AG04450 (cell line): ENCODE measurements around the gene ORC4. TPM values are rescaled to one million over a fixed set of nuclear protein-coding genes. Genes with fewer than 3 reads are reported as not detected.

ENCODE experiments used
- CTCF ChIA-PET: fragments of 300-600, 350-600 bp; formaldehyde crosslinking; extraction: SDS; loops from one replicate; lab custom pipeline; 2022; ENCODE audit warnings: antibody characterized with exemption, inconsistent platforms; lab: Charles Lee
- POLR2A ChIA-PET: fragments of 350-600 bp; formaldehyde crosslinking; extraction: SDS; loops from one replicate; lab custom pipeline; 2021; ENCODE audit warnings: antibody characterized with exemption, inconsistent platforms; lab: Yijun Ruan, JAX
- DNase-seq: peaks from one replicate; pipeline ENCODE4 v3.0.0-alpha.2; 2011; ENCODE audit warnings: low read depth, low spot score
- H3K27ac ChIP-seq: one replicate; pipeline ENCODE4 v1.5.1; 2012; ENCODE audit warnings: low read depth, low read length, control low read depth
- H3K27me3 ChIP-seq: one replicate; pipeline ENCODE4 v1.6.0; 2012; ENCODE audit warnings: low read length; ENCODE audit not compliant: control insufficient read depth, insufficient read depth
- H3K4me3 ChIP-seq: 2 replicates; pipeline ENCODE4 v1.5.1; 2011; ENCODE audit warnings: mild to moderate bottlenecking, low read depth, low read length, control low read depth
- H3K9me3 ChIP-seq: 2 replicates; pipeline ENCODE4 v1.5.1; 2012; ENCODE audit warnings: low read length; ENCODE audit not compliant: control insufficient read depth, insufficient read depth
- CTCF ChIP-seq: IDR thresholded peaks from 2 replicates; pipeline ENCODE4 v1.5.1; 2011; ENCODE audit warnings: low read depth, low read length, control low read depth, inconsistent platforms
- polyA plus RNA-seq: library from polyadenylated mRNA; depleted of rRNA; stranded (reverse); fragments of >200 nt; gene quantifications from 2 replicates; pipeline ENCODE4 v1.2.3, GENCODE V29; 2011

Gene ORC4
- polyA plus RNA-seq, 1 experiment = 49.7 TPM

- Histone ChIP-seq H3K9me3 (no peaks in the 10 kb centered on the region), H3K27ac (no peak overlapping the region), H3K4me3 (no peak overlapping the region), H3K27me3 (no peaks in the 10 kb centered on the region)
- CTCF ChIA-PET = interaction anchor here (0.5 kb wide), 1 partner anchor 33 kb away, joined by 3 read pairs; no protein-coding TSS in a partner anchor
- peak; percentile 3 for DNase-seq
- POLR2A ChIA-PET = no interaction called here
- TF ChIP-seq CTCF = no peak
These were observed 38.1 kb upstream of the ORC4 start for GRCh38 chr2:148058641-148059040.

DNA sequence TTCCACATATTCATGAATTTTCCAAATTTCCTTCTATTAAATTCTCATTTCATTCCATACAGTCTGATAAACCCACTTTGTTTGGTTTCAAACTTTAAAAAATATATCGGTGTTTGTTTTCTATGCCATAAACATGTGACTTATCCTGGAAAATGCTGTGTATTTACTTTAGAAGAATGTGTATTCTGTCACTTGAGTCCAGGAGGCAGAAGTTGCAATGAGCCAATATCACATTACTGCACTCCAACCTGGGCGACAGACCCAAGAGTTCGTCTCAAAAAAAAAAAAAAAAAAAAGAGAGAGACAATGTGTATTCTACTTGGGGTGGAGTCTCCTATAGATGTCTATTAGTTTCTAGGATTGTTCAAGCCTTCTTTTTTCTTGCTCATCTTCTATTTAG, 32.1 kb upstream of the ORC4 start:
- ChIA-PET POLR2A (no interaction called here), CTCF (no interaction called here)
- DNase-seq = no peak

DNA sequence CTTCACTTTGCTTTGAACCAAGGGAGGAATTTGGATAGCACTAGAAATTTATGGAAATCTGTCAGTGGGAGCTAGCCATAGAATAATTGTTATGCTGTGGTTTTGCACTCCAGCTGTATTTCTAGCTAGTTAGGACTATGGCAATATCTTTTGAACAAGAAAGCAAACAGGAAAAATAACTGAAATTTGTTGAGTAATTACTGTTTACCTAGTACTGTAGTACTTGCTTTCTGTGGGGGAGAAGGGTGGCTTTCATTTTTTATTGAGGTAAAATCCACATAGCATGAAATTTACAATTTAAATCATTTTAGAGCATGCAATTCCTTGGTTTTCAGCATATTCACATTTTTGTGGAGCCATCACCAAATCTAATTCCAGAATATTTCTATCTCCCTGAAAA, 28.7 kb upstream of the ORC4 start:
- Histone ChIP-seq H3K27ac (no peak overlapping the region), H3K4me3 (no peak overlapping the region), H3K27me3 (no peaks in the 10 kb centered on the region), H3K9me3 (no peaks in the 10 kb centered on the region)
- DNase-seq = no peak
- no peak for TF ChIP-seq CTCF
- CTCF ChIA-PET = no interaction called here
- POLR2A ChIA-PET = no interaction called here

More for the DNA sequence above, 32.1 kb upstream of the ORC4 start:
- Histone ChIP-seq H3K27ac (no peak overlapping the region), H3K4me3 (no peak overlapping the region), H3K27me3 (no peaks in the 10 kb centered on the region), H3K9me3 (no peaks in the 10 kb centered on the region)
- no peak for TF ChIP-seq CTCF

GRCh38 chr2:148048475-148049221, 28.1 kb upstream of the ORC4 start:
- H3K27me3 ChIP-seq = no peaks in the 10 kb centered on the region
- no peaks in the 10 kb centered on the region for H3K9me3 ChIP-seq
- no peak overlapping the region for H3K27ac ChIP-seq
- no peak overlapping the region for H3K4me3 ChIP-seq
- CTCF ChIA-PET = no interaction called here
- POLR2A ChIA-PET = no interaction called here
- no peak for TF ChIP-seq CTCF
- no peak for DNase-seq

DNA sequence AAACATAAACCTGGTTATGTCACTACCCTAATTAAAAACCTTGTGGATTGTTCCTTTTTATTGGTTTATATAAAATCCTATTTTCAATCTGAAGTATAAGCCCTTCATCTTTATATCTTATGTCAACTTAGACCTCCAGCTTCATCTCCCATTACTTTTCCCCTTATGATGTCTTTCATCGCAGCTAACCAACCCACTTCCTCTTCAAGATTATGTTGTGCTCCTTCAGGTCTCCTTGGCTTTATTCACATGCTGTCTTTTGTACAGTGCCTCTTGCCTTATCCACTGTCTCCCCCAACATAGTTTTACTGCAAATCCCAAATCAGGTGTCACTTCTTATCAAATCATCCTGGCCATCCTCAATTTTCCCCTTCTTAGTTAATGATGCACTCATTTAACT, 26.3 kb upstream of the ORC4 start:
- CTCF ChIA-PET = no interaction called here
- no peak for DNase-seq
- Histone ChIP-seq H3K27me3 (no peaks in the 10 kb centered on the region), H3K4me3 (no peak overlapping the region), H3K27ac (no peak overlapping the region), H3K9me3 (no peaks in the 10 kb centered on the region)
- POLR2A ChIA-PET = interaction anchor here (0.9 kb wide), 1 partner anchor 18 kb away, joined by 3 read pairs; no protein-coding TSS in a partner anchor
- no peak for TF ChIP-seq CTCF
